Parathyroid adenoma (tissue), 2 donors: Measurements from ENCODE around the gene SAMD4A.

Source experiments
- H2AFZ ChIP-seq: fragments of 300-600 bp; sonication (generic); one replicate; pipeline ENCODE4 v1.7.0; 2017; ENCODE audit warnings: antibody characterized with exemption, mild to moderate bottlenecking
- H3K27ac ChIP-seq: fragments of 300-600 bp; sonication (generic); one replicate; pipeline ENCODE4 v1.7.0; 2017
- H3K27me3 ChIP-seq: fragments of 300-600 bp; sonication (generic); one replicate; pipeline ENCODE4 v1.7.0; 2017; ENCODE audit warnings: low read length; ENCODE audit not compliant: control insufficient read depth, insufficient read depth
- H3K36me3 ChIP-seq: fragments of 300-600 bp; sonication (generic); one replicate; pipeline ENCODE4 v1.7.0; 2017; ENCODE audit warnings: low read length; ENCODE audit not compliant: control insufficient read depth, insufficient read depth
- H3K4me1 ChIP-seq: fragments of 300-600 bp; sonication (generic); one replicate; pipeline ENCODE4 v1.7.0; 2017; ENCODE audit warnings: control low read depth
- H3K4me2 ChIP-seq: fragments of 300-600 bp; sonication (generic); one replicate; pipeline ENCODE4 v1.7.0; 2017; ENCODE audit warnings: low read length
- H3K4me3 ChIP-seq: fragments of 300-600 bp; sonication (generic); one replicate; pipeline ENCODE4 v1.7.0; 2017; ENCODE audit warnings: low read depth, low read length
- H3K79me2 ChIP-seq: fragments of 300-600 bp; sonication (generic); one replicate; pipeline ENCODE4 v1.7.0; 2017; ENCODE audit warnings: control low read depth
- H3K9ac ChIP-seq: fragments of 300-600 bp; sonication (generic); one replicate; pipeline ENCODE4 v1.7.0; 2017; ENCODE audit warnings: mild to moderate bottlenecking
- H3K9me3 ChIP-seq: fragments of 300-600 bp; sonication (generic); one replicate; pipeline ENCODE4 v1.7.0; 2017; ENCODE audit warnings: low read length; ENCODE audit not compliant: control insufficient read depth
- TF ChIP-seq, protein P1 (sequence below): fragments of 300-600 bp; sonication (generic); IDR thresholded peaks from one replicate; pipeline ENCODE4 v1.7.0; 2017; ENCODE audit warnings: antibody characterized with exemption, mild to moderate bottlenecking
- donor health status: primary hyperparathyroidism.

Gene SAMD4A

DNA sequence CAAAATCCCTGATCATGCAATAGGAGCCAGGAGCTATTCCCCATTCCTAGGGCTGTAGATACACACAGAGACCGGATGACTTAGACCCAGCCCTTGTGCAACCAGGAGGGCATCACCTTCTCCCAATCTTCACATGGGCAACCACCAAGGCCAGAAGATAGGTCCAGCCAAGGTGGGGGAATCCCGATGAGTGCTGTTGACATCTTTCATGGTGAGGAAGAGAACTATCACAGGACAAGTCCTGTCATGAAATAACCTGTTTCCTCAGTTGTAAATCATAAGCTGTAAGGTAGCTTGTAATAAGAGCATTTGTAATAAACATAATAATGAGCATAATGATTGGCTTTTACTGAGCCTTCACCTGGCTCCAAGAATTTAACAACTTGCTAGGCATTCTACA lies 246.2 kb downstream of the SAMD4A start:
- Histone ChIP-seq H3K27ac (no peak overlapping the region), H3K9me3 (no peaks in the 10 kb centered on the region), H3K4me1 (no peaks in the 10 kb centered on the region), H3K36me3 (no peaks in the 10 kb centered on the region), H3K4me3 (no peak overlapping the region), H3K4me2 (no peak overlapping the region), H3K27me3 (peaks cover 3% of the 10 kb centered on the region), H3K9ac (no peak overlapping the region), H3K79me2 (no peaks in the 10 kb centered on the region), H2AFZ (no peak overlapping the region)
- TF ChIP-seq, protein P1, sequence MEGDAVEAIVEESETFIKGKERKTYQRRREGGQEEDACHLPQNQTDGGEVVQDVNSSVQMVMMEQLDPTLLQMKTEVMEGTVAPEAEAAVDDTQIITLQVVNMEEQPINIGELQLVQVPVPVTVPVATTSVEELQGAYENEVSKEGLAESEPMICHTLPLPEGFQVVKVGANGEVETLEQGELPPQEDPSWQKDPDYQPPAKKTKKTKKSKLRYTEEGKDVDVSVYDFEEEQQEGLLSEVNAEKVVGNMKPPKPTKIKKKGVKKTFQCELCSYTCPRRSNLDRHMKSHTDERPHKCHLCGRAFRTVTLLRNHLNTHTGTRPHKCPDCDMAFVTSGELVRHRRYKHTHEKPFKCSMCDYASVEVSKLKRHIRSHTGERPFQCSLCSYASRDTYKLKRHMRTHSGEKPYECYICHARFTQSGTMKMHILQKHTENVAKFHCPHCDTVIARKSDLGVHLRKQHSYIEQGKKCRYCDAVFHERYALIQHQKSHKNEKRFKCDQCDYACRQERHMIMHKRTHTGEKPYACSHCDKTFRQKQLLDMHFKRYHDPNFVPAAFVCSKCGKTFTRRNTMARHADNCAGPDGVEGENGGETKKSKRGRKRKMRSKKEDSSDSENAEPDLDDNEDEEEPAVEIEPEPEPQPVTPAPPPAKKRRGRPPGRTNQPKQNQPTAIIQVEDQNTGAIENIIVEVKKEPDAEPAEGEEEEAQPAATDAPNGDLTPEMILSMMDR, result no peak

DNA sequence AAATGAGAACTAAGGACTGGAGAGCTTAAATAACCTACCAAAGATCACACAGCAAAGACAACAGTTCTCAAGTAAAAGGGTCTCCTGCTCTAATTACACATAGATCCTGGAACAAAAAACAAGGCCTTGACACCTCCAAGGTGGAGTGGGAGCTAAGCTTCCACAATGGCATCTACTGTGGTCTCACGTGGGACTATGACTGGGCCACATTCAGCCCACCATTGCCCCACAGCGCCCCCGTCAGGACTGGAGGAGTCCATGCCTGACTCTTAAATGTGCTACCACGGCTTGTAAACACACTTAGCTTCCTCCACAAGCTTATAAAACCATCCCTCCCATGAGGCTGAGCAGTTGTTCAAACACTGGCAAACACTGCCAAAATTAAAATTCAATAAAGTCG lies 247.1 kb downstream of the SAMD4A start:
- Histone ChIP-seq H3K36me3 (no peaks in the 10 kb centered on the region), H3K9me3 (no peaks in the 10 kb centered on the region), H3K4me1 (no peaks in the 10 kb centered on the region), H3K27me3 (peaks cover 3% of the 10 kb centered on the region), H3K4me3 (no peak overlapping the region), H3K27ac (no peak overlapping the region), H2AFZ (no peak overlapping the region), H3K9ac (no peak overlapping the region), H3K4me2 (no peak overlapping the region), H3K79me2 (no peaks in the 10 kb centered on the region)
- TF ChIP-seq, protein P1, result no peak

DNA sequence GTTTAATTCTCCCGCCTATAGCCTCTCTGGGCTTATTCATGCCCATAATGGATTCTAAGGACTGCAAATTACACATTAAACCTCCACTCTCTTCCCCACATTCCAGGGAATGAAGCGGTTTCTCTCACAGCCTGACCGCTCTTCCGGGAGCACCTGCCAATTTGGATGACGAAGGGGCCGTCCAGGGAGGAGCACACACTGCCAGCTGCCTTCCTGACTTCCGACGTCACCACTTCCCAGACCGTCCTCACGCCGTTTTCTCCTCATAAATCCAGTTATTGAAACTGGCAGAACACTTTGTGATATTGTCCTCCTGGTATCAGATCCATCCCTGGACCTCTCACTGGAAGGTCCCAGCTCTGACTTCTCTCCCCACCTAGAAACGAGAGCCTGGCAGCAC lies 248.1 kb downstream of the SAMD4A start:
- Histone ChIP-seq H3K4me1 (no peaks in the 10 kb centered on the region), H3K4me3 (no peak overlapping the region)

DNA sequence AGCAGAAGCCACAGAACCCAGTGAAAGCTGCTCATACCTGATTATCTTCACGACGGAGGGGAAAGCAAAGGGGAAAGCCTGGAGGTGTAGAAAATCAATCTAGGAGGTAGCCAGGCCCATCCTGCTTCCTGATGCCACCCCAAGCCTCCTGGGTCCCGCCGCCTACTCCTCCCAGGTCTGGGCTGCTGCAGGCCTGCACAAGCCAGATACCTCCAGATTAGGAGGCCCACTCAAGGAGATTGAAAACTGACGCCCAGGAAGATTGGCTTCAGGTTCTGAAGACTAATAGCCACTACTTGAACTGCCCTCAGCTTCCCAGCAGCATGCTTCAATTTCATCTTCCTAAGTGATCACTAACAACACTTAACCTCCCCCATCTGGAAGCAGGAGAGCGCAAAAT lies 248.6 kb downstream of the SAMD4A start:
- Histone ChIP-seq H3K4me1 (no peaks in the 10 kb centered on the region), H3K9me3 (no peaks in the 10 kb centered on the region), H3K79me2 (no peaks in the 10 kb centered on the region), H2AFZ (no peak overlapping the region), H3K9ac (no peak overlapping the region), H3K27ac (no peak overlapping the region), H3K36me3 (no peaks in the 10 kb centered on the region), H3K27me3 (peaks cover 3% of the 10 kb centered on the region), H3K4me2 (no peak overlapping the region), H3K4me3 (no peak overlapping the region)
- TF ChIP-seq, protein P1, result no peak

More for the DNA sequence above, 248.1 kb downstream of the SAMD4A start:
- Histone ChIP-seq H3K27ac (no peak overlapping the region), H3K27me3 (peaks cover 3% of the 10 kb centered on the region), H3K9ac (no peak overlapping the region), H3K79me2 (no peaks in the 10 kb centered on the region), H3K36me3 (no peaks in the 10 kb centered on the region), H3K4me2 (no peak overlapping the region), H3K9me3 (no peaks in the 10 kb centered on the region), H2AFZ (no peak overlapping the region)
- TF ChIP-seq, protein P1, result no peak

DNA sequence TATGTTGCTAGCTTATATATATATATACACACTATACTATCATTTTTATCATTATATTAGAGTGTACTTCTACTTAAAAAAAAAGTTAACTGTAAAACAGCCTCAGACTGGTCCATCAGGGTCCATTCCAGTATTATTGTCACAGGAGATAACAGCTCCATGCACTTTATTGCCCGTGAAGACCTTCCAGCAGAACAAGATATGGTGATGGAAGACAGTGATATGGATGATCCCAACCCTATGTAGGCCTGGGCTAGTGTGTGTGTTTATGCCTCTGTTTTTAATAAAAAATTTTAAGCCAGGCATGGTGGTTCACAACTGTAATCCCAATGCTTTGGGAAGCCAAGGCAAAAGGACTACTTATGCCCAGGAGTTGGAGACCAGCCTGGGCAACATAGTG lies 249.5 kb downstream of the SAMD4A start:
- Histone ChIP-seq H3K4me3 (no peak overlapping the region), H3K36me3 (no peaks in the 10 kb centered on the region), H3K4me1 (no peaks in the 10 kb centered on the region), H3K79me2 (no peaks in the 10 kb centered on the region), H2AFZ (no peak overlapping the region), H3K9me3 (no peaks in the 10 kb centered on the region), H3K27ac (no peak overlapping the region), H3K4me2 (no peak overlapping the region), H3K27me3 (no peaks in the 10 kb centered on the region), H3K9ac (no peak overlapping the region)
- TF ChIP-seq, protein P1, result no peak
